GM19043 (cell line): ENCODE results near the gene PDYN.
"Not testable (repeated sequence)": the region's sequence is repeated elsewhere in the genome, so short reads cannot be mapped to it uniquely, and the experiment has no call there.

Experiments used
- ATAC-seq: cut with Tn5 transposase; IDR thresholded peaks from one replicate; pipeline ENCODE4 v1.9.1; 2021; ENCODE audit warnings: low read depth; ENCODE audit not compliant: unreplicated experiment

PDYN gene

GRCh38 chr20:1993986-1994385, at the start of gene PDYN:
PDYN (minus strand) TSS chr20:1994058; CDS start chr20:1983084, 10,974 bp downstream.
- no peak for ATAC-seq

- no peak for ATAC-seq
Observed at GRCh38 chr20:2042400-2042799, 48.5 kb upstream of the PDYN start.

GRCh38 chr20:2038161-2038560, 44.3 kb upstream of the PDYN start:
- no peak for ATAC-seq

- ATAC-seq: no peak
Observed at GRCh38 chr20:2037296-2037914, 43.5 kb upstream of the PDYN start.

- ATAC-seq: not testable (repeated sequence)
Observed at GRCh38 chr20:2036357-2036756, 42.5 kb upstream of the PDYN start.

- no peak for ATAC-seq
Observed at GRCh38 chr20:2032168-2032567, 38.3 kb upstream of the PDYN start.

- ATAC-seq: no peak
Observed at GRCh38 chr20:2026514-2026913, 32.7 kb upstream of the PDYN start.

- no peak for ATAC-seq
Observed at GRCh38 chr20:2026004-2026403, 32.1 kb upstream of the PDYN start.

GRCh38 chr20:2023151-2023550, 29.3 kb upstream of the PDYN start:
- no peak for ATAC-seq

GRCh38 chr20:2022163-2022562, 28.3 kb upstream of the PDYN start:
- ATAC-seq: no peak

- ATAC-seq: no peak
Observed at GRCh38 chr20:2010533-2010932, 16.7 kb upstream of the PDYN start.

- ATAC-seq: no peak
Observed at GRCh38 chr20:2006452-2007361, 12.8 kb upstream of the PDYN start.

- no peak for ATAC-seq
Observed at GRCh38 chr20:2005831-2006426, 12.1 kb upstream of the PDYN start.

GRCh38 chr20:2005359-2005758, 11.5 kb upstream of the PDYN start:
- no peak for ATAC-seq

- no peak for ATAC-seq
Observed at GRCh38 chr20:2004171-2004570, 10.3 kb upstream of the PDYN start.

GRCh38 chr20:2002365-2002764, 8.5 kb upstream of the PDYN start:
- ATAC-seq: no peak

GRCh38 chr20:2001119-2001518, 7.3 kb upstream of the PDYN start:
- no peak for ATAC-seq

- ATAC-seq: no peak
Observed at GRCh38 chr20:2000285-2000684, 6.4 kb upstream of the PDYN start.

GRCh38 chr20:1998715-1999114, 4.9 kb upstream of the PDYN start:
- ATAC-seq: no peak

- ATAC-seq: no peak
Observed at GRCh38 chr20:1998193-1998520, 4.3 kb upstream of the PDYN start.

- ATAC-seq: no peak
Observed at GRCh38 chr20:1997483-1998192, 3.8 kb upstream of the PDYN start.
